H1 (cell line): ENCODE measurements around the gene BICRAL. TPM values are rescaled to one million over a fixed set of nuclear protein-coding genes. Genes with fewer than 3 reads are reported as not detected.

Source experiments
- BRCA1 ChIP-seq: IDR thresholded peaks from 2 replicates; pipeline ENCODE4 v1.6.1; 2012; ENCODE audit warnings: low read depth, low read length, improper control_type of control experiment
- JUND ChIP-seq: IDR thresholded peaks from 2 replicates; pipeline ENCODE4 v1.6.1; 2011; ENCODE audit warnings: mild to moderate bottlenecking, improper control_type of control experiment, low read length
- MAFK ChIP-seq: IDR thresholded peaks from 2 replicates; pipeline ENCODE4 v1.6.1; 2012; ENCODE audit warnings: low read depth, mild to moderate bottlenecking, improper control_type of control experiment, low read length
- RBBP5 ChIP-seq: IDR thresholded peaks from 2 replicates; pipeline ENCODE4 v1.7.1; 2012; ENCODE audit warnings: low read depth, mild to moderate bottlenecking, inconsistent platforms, low read length, moderate library complexity, borderline replicate concordance
- YY1 ChIP-seq: IDR thresholded peaks from 2 replicates; pipeline ENCODE4 v1.6.1; 2011; ENCODE audit warnings: low read depth, mild to moderate bottlenecking, low read length
- polyA plus RNA-seq, 7 experiments: library from polyadenylated mRNA; depleted of rRNA in 3 of 7; stranded (reverse) in 5 of 7; unstranded in 2 of 7; fragments of >200 nt in 5 of 7; fragments of 200-250 nt in 2 of 7; gene quantifications; 1 replicate in 5 of 7; 2 replicates in 1 of 7; 4 replicates in 1 of 7; pipeline versions ENCODE4 v1.2.1 to v1.2.3, GENCODE V29; 2011 to 2013; ENCODE audit warnings: missing spikeins in 2 of 7, mixed read lengths in 2 of 7
- total RNA-seq: library from RNA; stranded (reverse); fragmentation: NEBNext Ultra II Directional; extraction: Animal tissue kit (Norgen Biotek cat#: 25700); gene quantifications from 2 replicates; pipeline ENCODE4 v1.2.1, GENCODE V29; 2021

Gene BICRAL
- total and polyA plus RNA-seq, 2 of the 8 experiments (the other 6 are each of a cell fraction or from before 2014, with no cell fraction given): 9.4 to 12.2 TPM

DNA sequence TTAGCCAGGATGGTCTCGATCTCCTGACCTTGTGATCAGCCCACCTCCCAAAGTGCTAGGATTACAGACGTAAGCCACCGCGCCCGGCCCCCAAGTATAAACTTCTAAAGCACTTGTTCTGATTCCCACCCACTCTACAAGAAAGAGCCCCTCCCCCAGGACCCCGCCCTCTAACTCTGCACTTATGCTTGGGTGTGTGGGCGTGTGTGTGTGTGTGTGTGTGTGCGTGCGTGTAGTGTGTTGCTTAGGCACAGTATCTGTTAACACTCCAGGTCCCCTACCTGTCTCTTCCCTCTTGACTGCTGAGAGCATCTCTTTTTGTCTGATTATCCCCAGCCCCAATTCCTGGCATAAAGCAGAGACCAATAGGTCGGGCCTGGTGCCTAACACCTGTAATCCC is 128.0 kb downstream of the BICRAL start (continued):
- TF ChIP-seq JUND (no peak), MAFK (no peak), YY1 (no peak), BRCA1 (no peak), RBBP5 (no peak)
